Uterus (tissue), 2 donors: ENCODE measurements around the gene MAT1A.

Source experiments
- POLR2A ChIP-seq, 2 donors: fragments of 450-650 bp; IDR thresholded peaks; one replicate each; pipeline ENCODE4 v1.6.1; 2016; ENCODE audit warnings: antibody characterized with exemption in 2 of 2, mild to moderate bottlenecking in 1 of 2, moderate library complexity in 1 of 2
- TF ChIP-seq, protein P1 (sequence below), 4 experiments: fragments of 200-600 bp in 2 of 4; fragments of 450-650 bp in 2 of 4; sonication (generic) in 2 of 4; IDR thresholded peaks; one replicate each; pipeline ENCODE4 v1.5.1; 2016 to 2019; ENCODE audit warnings: antibody characterized with exemption in 4 of 4, mild to moderate bottlenecking in 2 of 4, moderate library complexity in 1 of 4

DNA sequence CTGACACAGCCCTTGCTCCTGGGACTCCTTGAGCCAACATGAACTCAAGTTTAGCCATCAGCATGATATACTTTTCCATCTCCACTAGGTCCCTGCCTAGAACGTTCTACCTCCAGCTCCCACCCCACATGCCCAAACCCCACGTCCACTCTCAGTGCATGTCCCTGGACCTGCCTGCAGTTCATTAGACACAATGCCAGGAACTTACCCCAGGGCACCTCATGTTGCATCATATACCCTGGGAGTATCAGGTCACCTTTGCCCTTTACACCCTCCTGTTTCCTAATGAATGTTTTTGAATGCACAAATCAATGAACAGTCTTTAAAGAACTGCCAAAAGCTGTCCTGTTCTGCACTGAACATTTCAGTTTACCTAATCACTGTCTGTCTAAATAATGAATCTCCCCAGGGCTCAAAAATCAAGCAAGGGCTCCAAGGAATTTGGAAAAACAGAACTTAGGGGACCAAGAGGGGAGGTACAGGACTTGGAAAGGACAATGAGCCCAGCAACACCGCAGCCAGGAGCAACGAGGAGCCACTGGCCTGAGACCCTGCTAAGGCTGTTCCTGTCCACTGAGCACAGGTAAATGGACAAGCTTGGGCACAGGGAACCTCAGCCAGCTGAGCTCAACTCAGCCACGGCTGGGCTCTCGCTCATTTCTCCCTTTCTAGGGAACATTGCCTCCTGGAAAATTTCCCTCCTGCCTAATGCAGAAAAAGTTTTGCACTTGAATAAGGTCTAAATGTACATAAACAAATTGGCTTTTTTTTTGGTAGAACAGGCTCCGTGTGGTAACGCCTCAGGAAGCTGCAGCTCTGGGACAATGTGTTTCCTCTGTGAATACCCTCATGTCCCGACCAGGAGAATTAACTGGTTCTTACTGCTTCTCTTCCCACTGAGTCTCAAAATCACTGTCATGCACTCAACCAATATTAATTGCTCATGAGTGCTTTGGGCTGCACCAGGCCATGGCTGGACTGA is 7.4 kb downstream of the MAT1A start:
- TF ChIP-seq, protein P1, sequence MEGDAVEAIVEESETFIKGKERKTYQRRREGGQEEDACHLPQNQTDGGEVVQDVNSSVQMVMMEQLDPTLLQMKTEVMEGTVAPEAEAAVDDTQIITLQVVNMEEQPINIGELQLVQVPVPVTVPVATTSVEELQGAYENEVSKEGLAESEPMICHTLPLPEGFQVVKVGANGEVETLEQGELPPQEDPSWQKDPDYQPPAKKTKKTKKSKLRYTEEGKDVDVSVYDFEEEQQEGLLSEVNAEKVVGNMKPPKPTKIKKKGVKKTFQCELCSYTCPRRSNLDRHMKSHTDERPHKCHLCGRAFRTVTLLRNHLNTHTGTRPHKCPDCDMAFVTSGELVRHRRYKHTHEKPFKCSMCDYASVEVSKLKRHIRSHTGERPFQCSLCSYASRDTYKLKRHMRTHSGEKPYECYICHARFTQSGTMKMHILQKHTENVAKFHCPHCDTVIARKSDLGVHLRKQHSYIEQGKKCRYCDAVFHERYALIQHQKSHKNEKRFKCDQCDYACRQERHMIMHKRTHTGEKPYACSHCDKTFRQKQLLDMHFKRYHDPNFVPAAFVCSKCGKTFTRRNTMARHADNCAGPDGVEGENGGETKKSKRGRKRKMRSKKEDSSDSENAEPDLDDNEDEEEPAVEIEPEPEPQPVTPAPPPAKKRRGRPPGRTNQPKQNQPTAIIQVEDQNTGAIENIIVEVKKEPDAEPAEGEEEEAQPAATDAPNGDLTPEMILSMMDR (IDR thresholded peaks at IDR 0.05): no peak
- TF ChIP-seq POLR2A (IDR thresholded peaks at IDR 0.05): no peak
